Measurements from ENCODE around the gene TDP1.

GRCh38 chr14:90061685-90062126 is 106.0 kb downstream of the TDP1 start, which contains the start of gene KCNK13:
- no peak for TF ChIP-seq POLR2A (IDR thresholded peaks at IDR 0.05; ENCODE audit: low read depth)
- TF ChIP-seq CTCF (IDR thresholded peaks at IDR 0.05), result no peak
- no peak for TF ChIP-seq POLR2AphosphoS5 (IDR thresholded peaks at IDR 0.05)

Data from esophagus muscularis mucosa (tissue), 3 donors.